Neural progenitor cell (in vitro differentiated cells): ENCODE measurements around the gene SMTNL1. TPM values are rescaled to one million over a fixed set of nuclear protein-coding genes. Genes with fewer than 3 reads are reported as not detected.
A peak's percentile ranks its signal among the peaks of the same experiment; 100 is the strongest.

ENCODE experiments used
- DNase-seq: peaks from one replicate; pipeline ENCODE4 v3.0.0-alpha.2; 2016; ENCODE audit warnings: low spot score
- H2AFZ ChIP-seq: fragments of 200-600 bp; sonication (generic); replicated peaks from 2 replicates; pipeline ENCODE4 v1.6.1; 2016; ENCODE audit warnings: antibody characterized with exemption
- H3F3A ChIP-seq: fragments of 200-600 bp; sonication (generic); 2 replicates; pipeline ENCODE4 v1.6.1; 2016; ENCODE audit warnings: antibody characterized with exemption, low read depth
- H3K27ac ChIP-seq: fragments of 200-600 bp; sonication (generic); 2 replicates; pipeline ENCODE4 v1.5.1; 2016; ENCODE audit warnings: mild to moderate bottlenecking
- H3K27me3 ChIP-seq: fragments of 200-600 bp; sonication (generic); 2 replicates; pipeline ENCODE4 v1.6.1; 2016; ENCODE audit warnings: mild to moderate bottlenecking, moderate library complexity
- H3K36me3 ChIP-seq: fragments of 200-600 bp; sonication (generic); 2 replicates; pipeline ENCODE4 v1.5.1; 2016
- H3K4me1 ChIP-seq: fragments of 200-600 bp; sonication (generic); 2 replicates; pipeline ENCODE4 v1.6.1; 2016; ENCODE audit warnings: mixed run types
- H3K4me2 ChIP-seq: fragments of 200-600 bp; sonication (generic); 2 replicates; pipeline ENCODE4 v1.6.1; 2016
- H3K4me3 ChIP-seq: fragments of 200-600 bp; sonication (generic); 2 replicates; pipeline ENCODE4 v1.5.1; 2016
- H3K79me2 ChIP-seq: fragments of 200-600 bp; sonication (generic); 2 replicates; pipeline ENCODE4 v1.6.1; 2016; ENCODE audit warnings: low read depth
- H3K9ac ChIP-seq: fragments of 200-600 bp; sonication (generic); 2 replicates; pipeline ENCODE4 v1.6.1; 2016
- H3K9me3 ChIP-seq: fragments of 200-600 bp; sonication (generic); 2 replicates; pipeline ENCODE4 v1.5.1; 2016; ENCODE audit warnings: low read depth
- H4K20me1 ChIP-seq: fragments of 200-600 bp; sonication (generic); 2 replicates; pipeline ENCODE4 v1.6.1; 2016; ENCODE audit warnings: low read depth
- H3K27ac Mint-ChIP-seq: 3 replicates; pipeline ENCODE4 v1.8.0; 2021; ENCODE audit warnings: mixed read lengths
- H3K27me3 Mint-ChIP-seq: 2 replicates; pipeline ENCODE4 v1.8.0; 2022; ENCODE audit warnings: low read depth, mild to moderate bottlenecking, inconsistent platforms, moderate library complexity, mixed read lengths; ENCODE audit not compliant: insufficient read depth
- H3K36me3 Mint-ChIP-seq: 3 replicates; pipeline ENCODE4 v1.8.0; 2021; ENCODE audit warnings: mixed read lengths
- H3K4me1 Mint-ChIP-seq: 3 replicates; pipeline ENCODE4 v1.8.0; 2021; ENCODE audit warnings: mixed read lengths
- H3K4me3 Mint-ChIP-seq: 3 replicates; pipeline ENCODE4 v1.8.0; 2021; ENCODE audit warnings: mild to moderate bottlenecking, moderate library complexity, mixed read lengths
- H3K9me3 Mint-ChIP-seq: 3 replicates; pipeline ENCODE4 v1.8.0; 2020; ENCODE audit warnings: mixed read lengths
- CTCF ChIP-seq: fragments of 200-600 bp; sonication (generic); IDR thresholded peaks from 2 replicates; pipeline ENCODE4 v1.5.1; 2017; ENCODE audit warnings: antibody characterized with exemption, mild to moderate bottlenecking
- EZH2 ChIP-seq: fragments of 200-600 bp; sonication (generic); IDR thresholded peaks from 2 replicates; pipeline ENCODE4 v1.6.1; 2017; ENCODE audit warnings: antibody characterized with exemption, mild to moderate bottlenecking, moderate library complexity
- EZH2phosphoT487 ChIP-seq: fragments of 200-600 bp; sonication (generic); IDR thresholded peaks from 2 replicates; pipeline ENCODE4 v1.6.1; 2017; ENCODE audit warnings: antibody characterized with exemption
- total RNA-seq: library from RNA; depleted of rRNA; stranded (reverse); fragments of >200 nt; gene quantifications from 2 replicates; pipeline ENCODE4 v1.2.3, GENCODE V29; 2015; ENCODE audit warnings: low replicate concordance

The SMTNL1 gene
- total RNA-seq, 1 donor from 2014 or later: not detected

- Histone ChIP-seq H3F3A (peaks cover 3% of the 10 kb centered on the region), H3K27ac (no peak overlapping the region), H3K79me2 (peaks cover 67% of the 10 kb centered on the region), H2AFZ (no peak overlapping the region), H3K36me3 (peaks cover 3% of the 10 kb centered on the region), H3K27me3 (no peaks in the 10 kb centered on the region), H3K4me3 (no peak overlapping the region), H3K4me1 (peaks cover 15% of the 10 kb centered on the region), H4K20me1 (peaks cover 34% of the 10 kb centered on the region), H3K9ac (no peak overlapping the region), H3K4me2 (no peak overlapping the region), H3K9me3 (no peaks in the 10 kb centered on the region)
- H3K27ac Mint-ChIP-seq: no peak overlapping the region
- no peak overlapping the region for H3K4me3 Mint-ChIP-seq
- no peaks in the 10 kb centered on the region for H3K9me3 Mint-ChIP-seq
- H3K36me3 Mint-ChIP-seq: peaks cover 9% of the 10 kb centered on the region
- peaks cover 17% of the 10 kb centered on the region for H3K4me1 Mint-ChIP-seq
- H3K27me3 Mint-ChIP-seq: peaks cover 5% of the 10 kb centered on the region
- TF ChIP-seq CTCF: peak; percentile 41
- no peak for TF ChIP-seq EZH2
- no peak for DNase-seq
Observed at GRCh38 chr11:57562596-57562995, 25.2 kb downstream of the SMTNL1 start.

DNA sequence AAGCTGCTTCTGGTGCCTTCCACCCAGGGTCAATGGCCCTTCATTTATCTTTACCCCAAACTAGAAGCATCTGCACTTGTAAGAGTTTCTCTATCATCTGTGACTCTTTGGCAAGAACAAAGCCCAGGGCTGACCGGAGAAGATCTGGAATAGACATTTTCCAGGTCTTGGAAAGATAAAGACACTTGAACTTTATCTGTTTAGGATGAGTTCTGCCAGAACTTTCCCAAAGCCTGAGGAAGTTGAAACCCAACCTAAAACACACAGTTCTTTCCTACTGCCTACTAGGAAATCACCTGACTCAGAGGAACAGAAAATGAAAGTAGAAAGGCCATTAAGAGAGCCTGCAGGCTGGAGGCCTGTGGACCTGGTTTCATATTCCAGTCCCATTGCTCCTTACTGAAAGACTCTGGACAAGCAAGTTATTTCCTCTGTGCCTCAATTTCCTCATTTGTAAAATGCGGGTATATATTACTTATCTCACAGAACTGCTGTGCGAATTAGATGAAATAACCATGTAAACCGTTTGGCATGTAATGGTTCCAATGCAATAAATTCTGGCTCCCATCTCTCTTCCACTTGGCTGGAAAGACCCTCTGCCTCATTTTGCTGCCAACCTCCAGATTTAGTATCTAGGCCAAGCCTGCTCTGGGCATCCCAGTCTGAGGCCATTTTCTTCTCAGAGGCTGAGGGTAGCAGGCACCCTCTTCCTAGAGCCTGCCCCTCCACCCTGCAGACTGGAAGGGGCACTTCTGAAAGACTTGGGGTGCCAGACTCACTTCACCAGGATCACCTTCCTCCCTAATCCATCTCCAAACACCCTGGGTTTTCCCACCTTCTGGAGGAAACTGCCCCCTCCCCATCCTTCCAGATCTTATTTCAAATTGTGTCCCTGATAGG lies 28.9 kb downstream of the SMTNL1 start:
- peak overlapping the region; percentile 95 for H3K4me3 ChIP-seq
- peaks cover 5% of the 10 kb centered on the region for H3K27me3 Mint-ChIP-seq

DNA sequence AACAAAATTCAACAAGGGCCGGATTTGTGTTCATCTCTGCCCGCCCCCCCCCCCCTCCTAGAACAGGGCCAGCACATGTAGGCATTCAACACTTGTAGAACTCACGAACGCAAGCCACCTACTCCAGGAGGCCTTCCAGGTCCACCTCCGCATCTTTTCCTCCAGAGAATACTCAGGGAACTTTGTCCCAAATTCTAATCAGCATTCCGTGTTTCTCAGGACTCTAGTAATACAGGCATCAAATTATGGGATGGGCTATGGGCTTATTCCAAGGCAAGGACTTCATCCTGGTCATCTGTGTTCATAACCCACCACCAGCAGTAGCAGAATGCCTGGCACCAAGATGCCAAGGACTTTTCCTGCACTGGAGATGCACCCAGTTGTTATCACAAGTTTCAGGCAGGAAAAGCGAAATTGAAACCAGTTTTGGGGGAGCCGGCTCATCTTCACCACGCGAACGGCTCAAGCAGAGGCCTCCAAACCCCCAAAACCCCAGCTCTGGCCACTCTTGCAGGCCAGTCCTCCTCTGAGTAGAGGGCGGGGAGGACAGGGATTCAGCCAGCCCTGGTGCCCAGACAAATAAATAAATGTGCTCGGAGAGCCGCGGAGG lies 29.6 kb downstream of the SMTNL1 start:
- H3K4me3 ChIP-seq: peak overlapping the region; percentile 95
- H2AFZ ChIP-seq: peak overlapping the region; percentile 75
- H3K4me1 ChIP-seq: peaks cover 27% of the 10 kb centered on the region
- no peaks in the 10 kb centered on the region for H3K9me3 ChIP-seq
- H3K36me3 ChIP-seq: no peaks in the 10 kb centered on the region
- Mint-ChIP-seq H3K36me3 (no peaks in the 10 kb centered on the region), H3K27ac (peak overlapping the region; percentile 78), H3K9me3 (no peaks in the 10 kb centered on the region), H3K4me3 (peak overlapping the region; percentile 99), H3K27me3 (peaks cover 5% of the 10 kb centered on the region), H3K4me1 (peaks cover 36% of the 10 kb centered on the region)
- TF ChIP-seq CTCF (no peak), EZH2phosphoT487 (no peak), EZH2 (no peak)
- H3K27ac ChIP-seq: no peak overlapping the region
- H3K27me3 ChIP-seq: no peaks in the 10 kb centered on the region
- peaks cover 53% of the 10 kb centered on the region for H3K79me2 ChIP-seq
- H3K9ac ChIP-seq: peak overlapping the region; percentile 77
- peaks cover 14% of the 10 kb centered on the region for H4K20me1 ChIP-seq
- peak overlapping the region; percentile 98 for H3K4me2 ChIP-seq
- peaks cover 31% of the 10 kb centered on the region for H3F3A ChIP-seq
- DNase-seq: no peak

More for the DNA sequence above, 28.9 kb downstream of the SMTNL1 start:
- peaks cover 22% of the 10 kb centered on the region for H4K20me1 ChIP-seq
- TF ChIP-seq EZH2: no peak
- no peak for TF ChIP-seq CTCF
- TF ChIP-seq EZH2phosphoT487: no peak
- no peak overlapping the region for H3K9ac ChIP-seq
- H3K36me3 ChIP-seq: no peaks in the 10 kb centered on the region
- peaks cover 61% of the 10 kb centered on the region for H3K79me2 ChIP-seq
- H3K4me2 ChIP-seq: peak overlapping the region; percentile 98
- H2AFZ ChIP-seq: no peak overlapping the region
- Mint-ChIP-seq H3K4me3 (peak overlapping the region; percentile 99), H3K36me3 (no peaks in the 10 kb centered on the region), H3K27ac (peak overlapping the region; percentile 50), H3K4me1 (peaks cover 36% of the 10 kb centered on the region), H3K9me3 (no peaks in the 10 kb centered on the region)
- peaks cover 27% of the 10 kb centered on the region for H3K4me1 ChIP-seq
- DNase-seq: no peak
- H3F3A ChIP-seq: peaks cover 31% of the 10 kb centered on the region
- H3K27me3 ChIP-seq: no peaks in the 10 kb centered on the region
- no peak overlapping the region for H3K27ac ChIP-seq
- H3K9me3 ChIP-seq: no peaks in the 10 kb centered on the region
